SKM-1 (cell line): ENCODE data around the gene SETD9.
A peak's percentile ranks its signal among the peaks of the same experiment; 100 is the strongest.

Experiments
- DNase-seq: peaks from one replicate; lab custom pipeline; 2025; ENCODE audit not compliant: unreplicated experiment; lab: John Stamatoyannopoulos, UW

The SETD9 gene, protein sequence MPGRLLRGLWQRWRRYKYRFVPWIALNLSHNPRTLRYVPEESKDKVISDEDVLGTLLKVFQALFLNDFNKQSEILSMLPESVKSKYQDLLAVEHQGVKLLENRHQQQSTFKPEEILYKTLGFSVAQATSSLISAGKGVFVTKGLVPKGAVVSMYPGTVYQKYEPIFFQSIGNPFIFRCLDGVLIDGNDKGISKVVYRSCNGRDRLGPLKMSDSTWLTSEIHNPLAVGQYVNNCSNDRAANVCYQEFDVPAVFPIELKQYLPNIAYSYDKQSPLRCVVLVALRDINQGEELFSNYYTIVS

DNA sequence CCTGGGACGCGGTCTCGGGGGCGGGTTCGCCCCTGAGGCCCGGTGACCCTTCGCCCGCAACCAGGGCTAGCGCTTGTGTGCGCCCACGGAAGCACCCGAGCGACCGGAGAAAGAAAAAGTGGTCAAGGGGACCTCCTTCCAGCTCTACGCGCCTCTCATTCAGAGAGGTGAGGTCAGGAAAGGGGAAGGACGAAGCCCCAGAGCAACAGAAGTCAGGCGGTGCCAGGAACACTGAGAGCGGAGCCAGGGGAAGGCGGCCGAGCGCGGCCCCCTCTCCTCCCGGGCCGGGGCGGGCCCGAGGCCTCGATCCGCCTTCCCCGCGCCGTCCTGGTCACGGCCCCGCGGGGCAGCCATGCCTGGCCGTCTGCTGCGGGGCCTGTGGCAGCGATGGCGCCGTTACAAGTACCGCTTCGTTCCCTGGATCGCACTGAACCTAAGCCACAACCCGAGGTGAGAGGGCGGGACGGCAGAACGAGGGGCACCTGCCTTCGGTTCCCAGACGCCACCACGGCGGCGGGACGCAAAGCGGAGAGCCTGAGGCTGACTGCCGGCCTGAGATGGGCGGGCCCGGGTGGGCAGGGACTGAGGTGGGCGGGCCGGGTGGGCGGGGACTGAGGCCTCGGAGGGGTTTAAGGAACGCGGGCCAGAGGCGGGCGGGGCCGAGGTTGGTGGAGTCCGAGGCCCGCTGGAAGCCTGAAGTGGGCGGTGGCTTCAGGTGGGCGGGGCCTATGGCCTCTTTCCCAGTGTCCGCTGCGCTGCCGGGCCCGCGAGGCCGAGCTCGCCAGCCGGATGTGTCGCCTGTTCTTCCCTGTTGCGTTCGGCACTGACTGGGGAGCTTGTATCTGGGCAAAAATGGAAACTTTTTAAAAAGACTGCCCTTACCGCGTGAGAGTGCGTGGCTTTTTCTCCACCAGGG is at the start of gene SETD9:
Gene SETD9, plus strand, starts transcription at position 303 of the 916 bp plus-strand sequence. Its CDS starts 50 bp downstream, at position 353.
- DNase-seq = peak; percentile 88

DNA sequence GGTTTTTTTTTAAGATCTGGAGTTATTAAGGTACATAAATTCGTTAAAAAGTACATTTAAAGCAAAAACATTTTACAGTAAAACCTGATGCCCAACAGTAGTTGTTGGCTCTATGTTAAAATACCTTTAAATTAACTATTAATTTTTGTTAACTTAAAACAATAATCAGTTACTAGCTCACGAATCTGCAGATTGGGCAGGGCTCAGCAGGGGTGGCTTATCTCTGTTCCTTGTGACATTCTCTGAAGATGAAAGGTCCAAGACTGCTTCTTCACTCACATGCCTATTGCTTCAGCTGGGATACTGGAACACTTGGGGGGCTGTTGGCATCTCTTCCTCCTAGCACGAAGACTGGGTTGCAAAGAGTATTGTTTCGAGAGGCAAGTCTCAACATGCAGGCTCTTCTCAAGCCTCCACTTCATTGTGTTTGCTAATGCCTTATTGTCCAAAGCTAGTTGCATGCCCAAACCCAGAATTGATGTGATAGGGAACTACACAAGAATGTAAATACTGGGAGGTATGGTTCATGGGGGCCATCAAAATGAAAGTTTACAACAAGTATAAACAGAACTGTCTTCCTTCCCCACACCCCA is 47.4 kb upstream of the SETD9 start:
- DNase-seq = no peak

DNA sequence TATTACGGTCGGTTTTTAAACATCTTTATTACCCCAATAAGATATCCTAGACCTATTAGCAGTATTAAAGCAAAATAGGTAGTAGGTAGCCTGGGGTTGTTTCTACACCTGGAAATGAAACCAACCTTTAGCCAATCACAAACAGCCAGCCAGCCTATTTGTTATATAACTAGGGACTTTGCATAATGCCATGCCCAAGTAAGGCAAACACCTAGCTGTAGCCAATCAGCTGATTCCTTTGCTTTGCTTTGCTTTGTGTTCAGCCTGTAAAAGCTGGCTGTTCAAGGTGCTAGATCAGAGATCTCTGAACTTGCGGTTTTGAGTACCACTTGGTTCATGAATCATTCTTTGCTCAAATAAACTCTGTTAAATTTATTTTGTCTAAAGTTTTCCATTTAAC is 46.5 kb upstream of the SETD9 start:
- no peak for DNase-seq

DNA sequence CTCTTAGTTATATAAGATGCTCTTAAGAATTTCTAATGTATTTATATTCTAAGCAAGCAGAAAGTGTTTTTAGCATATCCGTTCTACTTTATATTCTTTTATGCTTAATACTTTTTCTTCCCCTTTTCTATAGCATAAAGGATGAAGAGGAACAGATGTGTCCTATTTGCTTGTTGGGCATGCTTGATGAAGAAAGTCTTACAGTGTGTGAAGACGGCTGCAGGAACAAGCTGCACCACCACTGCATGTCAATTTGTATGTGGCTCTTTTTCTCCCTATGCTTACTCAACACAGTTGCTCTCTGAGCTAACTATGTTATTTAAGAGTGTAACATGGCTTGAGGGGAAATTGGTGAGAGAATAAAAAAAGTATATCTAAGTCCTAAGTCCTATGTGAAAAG is 37.6 kb upstream of the SETD9 start:
- no peak for DNase-seq

DNA sequence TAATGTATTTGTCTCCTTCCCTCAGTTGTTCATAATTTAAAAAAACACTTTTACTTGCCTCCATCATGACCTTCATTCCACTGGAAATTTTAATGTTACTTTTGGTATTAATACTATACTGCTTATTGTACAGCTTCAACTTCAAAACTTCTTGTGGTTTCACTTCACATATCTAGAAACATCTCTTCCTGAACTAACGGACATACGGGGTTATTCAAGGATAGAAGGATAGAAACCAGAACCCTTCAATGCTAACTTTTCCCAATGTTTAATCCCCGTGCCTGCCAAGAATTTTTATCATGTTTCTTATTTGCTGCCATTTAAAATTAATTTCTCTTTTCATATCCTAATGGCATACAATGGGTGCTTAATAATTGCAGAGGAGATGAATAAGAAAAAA is 36.3 kb upstream of the SETD9 start:
- DNase-seq = no peak

DNA sequence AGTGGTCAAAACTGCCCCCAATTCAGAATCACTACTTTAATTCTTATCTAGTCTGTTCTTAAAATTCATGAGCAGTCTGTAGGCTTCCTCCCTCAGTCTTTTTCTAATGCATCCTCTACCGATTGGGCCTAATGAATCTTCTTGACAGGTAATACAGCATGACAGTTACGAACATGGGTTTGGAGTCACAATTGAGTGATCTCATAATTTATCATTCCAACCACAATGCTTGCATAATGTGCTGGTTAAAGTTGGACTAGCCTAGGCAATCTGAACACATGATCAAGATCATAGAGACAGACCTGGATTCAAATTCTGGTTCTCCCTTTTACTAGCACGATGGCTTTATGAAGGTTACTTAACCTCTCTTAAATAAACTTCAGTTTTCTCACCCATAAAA is 33.1 kb upstream of the SETD9 start:
- no peak for DNase-seq

DNA sequence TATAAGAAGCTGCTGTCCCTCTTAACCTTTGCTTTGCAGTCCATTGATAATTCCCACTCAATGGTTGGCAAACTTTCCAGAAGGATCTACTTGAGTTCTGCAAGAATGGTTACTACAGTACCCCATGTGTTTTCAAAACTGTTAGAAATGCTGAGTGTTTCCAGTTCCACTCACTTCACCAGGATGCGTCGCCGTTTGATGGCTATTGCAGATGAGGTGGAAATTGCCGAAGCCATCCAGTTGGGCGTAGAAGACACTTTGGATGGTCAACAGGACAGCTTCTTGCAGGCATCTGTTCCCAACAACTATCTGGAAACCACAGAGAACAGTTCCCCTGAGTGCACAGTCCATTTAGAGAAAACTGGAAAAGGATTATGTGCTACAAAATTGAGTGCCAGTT is 27.8 kb upstream of the SETD9 start:
- DNase-seq = no peak

DNA sequence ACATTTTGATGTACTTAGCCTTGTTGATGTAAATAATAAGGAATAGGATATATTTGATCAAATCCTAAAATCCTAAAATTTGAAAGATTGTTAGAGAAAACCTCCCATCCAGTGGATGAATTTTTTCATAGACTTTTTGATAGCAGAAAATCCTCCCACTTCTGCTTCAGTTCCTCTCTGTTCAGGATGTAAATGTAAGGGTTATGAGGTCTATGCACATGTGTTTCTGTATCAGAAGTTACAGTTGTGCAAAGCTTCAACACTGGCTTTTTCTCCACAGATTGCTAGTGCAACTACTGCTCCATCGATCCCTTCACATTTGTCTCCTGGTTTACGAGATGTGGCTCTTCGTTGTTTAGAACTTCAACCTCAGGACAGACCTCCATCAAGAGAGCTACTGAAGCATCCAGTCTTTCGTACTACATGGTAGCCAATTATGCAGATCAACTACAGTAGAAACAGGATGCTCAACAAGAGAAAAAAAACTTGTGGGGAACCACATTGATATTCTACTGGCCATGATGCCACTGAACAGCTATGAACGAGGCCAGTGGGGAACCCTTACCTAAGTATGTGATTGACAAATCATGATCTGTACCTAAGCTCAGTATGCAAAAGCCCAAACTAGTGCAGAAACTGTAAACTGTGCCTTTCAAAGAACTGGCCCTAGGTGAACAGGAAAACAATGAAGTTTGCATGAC is 16.0 kb upstream of the SETD9 start:
- DNase-seq = no peak

DNA sequence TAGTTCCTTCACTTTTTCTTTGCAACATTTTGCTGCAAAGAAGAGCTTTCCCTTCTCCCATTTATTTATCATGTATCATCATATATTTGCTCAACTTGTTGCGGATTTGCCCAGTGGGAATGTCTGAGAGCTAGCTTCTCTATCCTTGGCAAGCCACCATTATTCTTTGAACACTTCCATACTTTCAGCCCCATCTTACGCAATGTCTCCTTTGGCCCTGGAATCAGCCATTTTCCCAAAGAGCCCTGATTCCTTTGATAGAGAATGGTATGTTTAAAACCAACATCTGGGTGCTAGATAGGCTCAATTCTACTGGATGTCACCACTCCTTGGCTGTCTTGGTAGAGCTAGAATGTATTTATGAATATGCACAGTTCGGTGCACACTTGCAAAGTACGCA is 12.6 kb upstream of the SETD9 start:
- DNase-seq = no peak

DNA sequence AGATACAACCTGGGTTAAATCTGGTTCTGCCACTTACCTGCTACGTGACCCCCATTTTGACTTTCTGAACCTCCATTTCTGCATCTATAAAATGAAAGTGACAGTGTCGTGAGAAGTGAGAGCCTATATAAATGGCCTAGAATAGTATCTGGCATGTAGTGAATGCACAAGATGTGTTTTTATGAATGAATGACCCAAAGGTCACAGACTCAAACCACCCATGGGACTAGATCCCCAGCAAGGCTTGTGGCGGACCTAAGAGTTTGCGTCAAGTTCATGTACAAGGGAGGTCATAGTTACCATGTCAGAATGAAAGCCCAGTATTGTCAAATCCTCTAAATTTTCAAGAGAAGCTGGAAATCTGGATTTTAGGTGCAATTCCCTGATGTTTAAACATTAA is 11.2 kb upstream of the SETD9 start:
- no peak for DNase-seq

DNA sequence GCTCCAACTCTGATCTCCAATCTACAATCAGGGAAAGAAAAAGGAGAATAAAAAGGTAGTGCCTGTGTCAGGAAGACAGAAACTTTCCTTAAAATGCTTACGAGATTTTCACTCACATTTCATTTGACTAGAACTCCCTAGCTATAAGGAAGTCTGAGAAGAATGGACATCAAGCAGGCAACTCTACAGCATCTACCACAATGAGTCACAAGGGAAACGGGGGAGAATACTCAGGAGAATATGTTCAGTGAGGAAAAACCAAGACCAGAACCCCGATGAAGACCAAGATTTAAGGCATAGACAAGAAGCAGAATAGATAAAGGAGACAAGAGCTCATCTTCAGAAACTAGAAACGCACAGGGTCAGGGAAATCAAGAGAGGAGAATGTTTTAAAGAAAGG is 9.0 kb upstream of the SETD9 start:
- DNase-seq = no peak

DNA sequence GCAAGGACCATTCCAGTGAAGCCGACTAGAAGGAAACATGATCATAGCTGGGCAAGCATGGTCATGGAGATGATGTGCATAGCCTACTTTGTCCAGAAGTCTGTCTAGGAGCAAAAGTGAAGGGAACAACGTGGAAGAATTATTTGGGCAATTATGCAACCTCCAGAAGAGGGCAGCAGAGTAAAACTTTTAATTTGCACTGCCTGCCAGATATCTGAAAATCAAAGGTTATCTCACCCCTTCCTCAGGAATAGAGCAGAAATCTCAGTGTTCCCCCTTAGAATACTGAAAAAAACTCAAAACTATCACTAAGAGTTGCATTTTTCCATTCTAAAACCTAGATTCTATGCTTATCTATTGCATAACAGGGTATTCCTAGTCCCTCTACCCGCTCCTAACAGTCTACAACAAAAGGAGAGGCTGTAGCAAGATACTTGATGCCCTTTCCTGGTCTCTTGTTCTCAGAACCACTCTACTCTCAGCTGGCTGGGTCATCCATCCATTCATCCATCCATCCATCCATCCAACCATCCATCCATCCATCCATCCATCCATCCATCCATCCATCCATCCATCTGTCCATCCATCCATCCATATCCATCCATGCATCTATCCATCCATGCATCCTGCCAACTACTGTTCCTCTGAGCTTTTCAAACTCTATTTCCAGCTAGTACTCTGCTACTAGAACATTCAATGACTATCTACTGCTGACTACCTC is 8.4 kb upstream of the SETD9 start:
- DNase-seq = peak; percentile 41

DNA sequence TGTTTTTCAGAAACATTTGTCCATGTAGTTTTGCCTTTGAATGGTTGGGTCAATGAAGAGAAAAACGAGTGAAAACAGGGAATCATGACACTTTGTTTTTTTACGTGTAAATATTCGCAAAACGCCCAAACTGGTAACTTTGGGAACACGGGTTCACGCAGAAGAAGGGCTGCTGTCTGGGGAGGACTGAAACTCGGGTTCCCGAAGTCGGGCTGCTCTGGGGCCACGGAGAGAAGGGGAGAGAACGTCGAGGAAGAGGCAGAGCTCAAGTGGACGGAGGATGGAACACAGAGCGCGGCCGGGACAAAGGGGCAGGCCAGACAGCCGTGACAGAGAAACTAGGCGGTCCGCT is 478 bp upstream of the SETD9 start:
- peak; percentile 36 for DNase-seq

DNA sequence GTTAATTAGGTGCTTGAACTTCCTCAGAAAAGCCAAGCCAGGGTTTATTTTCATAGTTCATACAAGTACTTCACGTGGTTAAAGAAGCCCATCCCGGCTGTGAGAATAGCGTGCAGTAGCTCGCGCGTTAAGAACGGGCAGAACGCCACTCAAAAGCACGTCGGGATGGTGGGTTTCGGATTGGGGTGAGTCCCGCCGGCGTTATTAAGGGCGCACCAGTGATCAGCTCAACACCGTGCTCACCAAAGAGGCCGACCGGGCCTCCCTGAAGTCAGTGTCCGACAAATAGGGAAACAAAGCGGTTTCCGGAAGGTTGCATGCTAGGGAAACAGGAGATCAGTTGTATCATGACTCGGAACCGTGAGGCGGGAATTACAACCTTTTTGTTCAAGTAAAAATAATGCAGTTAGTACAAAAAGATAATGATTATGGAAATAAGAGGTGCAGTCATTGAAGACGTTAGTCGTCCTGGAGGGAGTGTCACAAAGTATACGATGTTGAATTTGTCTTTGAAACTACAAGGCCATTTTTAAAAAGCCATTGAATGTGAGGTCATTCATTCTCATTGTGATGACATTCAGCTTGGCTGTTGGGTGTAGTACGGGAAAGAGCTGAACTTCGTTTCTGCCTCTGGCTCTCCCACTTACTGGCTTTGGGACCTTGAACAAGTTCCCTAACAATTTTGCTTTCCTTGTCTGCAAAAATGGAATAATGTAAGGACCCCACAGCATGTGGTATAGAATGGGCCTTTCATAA is 992 bp downstream of the SETD9 start:
- peak; percentile 59 for DNase-seq

DNA sequence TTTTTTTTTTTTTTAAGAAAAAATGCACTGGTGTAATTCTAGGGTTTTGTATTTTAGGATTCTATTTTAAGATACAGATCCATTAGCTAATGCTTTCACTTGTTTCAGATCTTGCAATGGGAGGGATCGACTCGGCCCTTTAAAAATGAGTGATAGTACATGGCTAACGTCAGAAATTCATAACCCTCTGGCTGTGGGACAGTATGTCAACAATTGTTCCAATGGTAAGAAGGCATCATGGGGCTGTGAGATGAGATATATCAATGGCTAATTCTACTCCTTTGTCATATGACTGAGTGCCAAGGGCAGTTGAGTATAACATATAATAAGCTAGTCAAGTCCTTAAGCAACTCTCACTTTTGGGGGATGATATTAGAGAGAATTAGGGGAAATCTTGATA is 4.4 kb downstream of the SETD9 start:
- DNase-seq = no peak

DNA sequence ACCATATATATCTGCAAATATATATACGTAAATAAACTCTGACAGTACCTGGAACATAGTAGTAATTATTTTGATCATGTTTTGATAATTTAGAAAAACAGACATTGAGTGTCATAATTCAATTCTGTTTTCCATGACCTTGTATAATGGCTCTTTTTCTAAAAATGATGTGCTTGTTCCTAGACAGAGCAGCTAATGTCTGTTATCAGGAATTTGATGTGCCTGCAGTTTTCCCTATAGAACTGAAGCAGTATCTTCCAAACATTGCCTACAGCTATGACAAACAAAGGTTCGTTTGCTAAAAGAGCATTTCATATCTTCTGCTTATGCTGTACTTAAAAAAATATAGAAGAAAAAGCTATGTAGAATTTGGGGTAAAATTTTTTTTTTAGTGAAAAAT is 5.3 kb downstream of the SETD9 start:
- DNase-seq = no peak

DNA sequence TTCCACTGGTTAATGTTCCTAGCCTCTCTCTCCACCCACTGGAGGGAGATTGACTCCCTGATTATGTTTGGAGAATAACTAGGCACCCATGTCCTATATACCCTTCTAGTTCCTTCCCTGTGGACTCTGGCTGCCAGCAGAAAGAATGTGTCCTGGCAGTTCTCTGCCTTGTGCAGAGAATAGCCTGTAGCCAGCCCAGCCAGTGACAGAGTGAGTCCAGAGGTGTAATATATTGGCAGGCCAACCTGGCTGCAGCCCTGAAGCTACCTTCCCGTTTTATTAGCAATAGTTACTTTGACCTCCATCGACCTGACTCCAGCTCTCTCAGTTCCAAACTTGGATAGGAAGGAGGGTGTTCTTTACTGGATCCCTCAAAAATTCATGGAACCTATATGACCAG is 8.1 kb downstream of the SETD9 start:
- no peak for DNase-seq

DNA sequence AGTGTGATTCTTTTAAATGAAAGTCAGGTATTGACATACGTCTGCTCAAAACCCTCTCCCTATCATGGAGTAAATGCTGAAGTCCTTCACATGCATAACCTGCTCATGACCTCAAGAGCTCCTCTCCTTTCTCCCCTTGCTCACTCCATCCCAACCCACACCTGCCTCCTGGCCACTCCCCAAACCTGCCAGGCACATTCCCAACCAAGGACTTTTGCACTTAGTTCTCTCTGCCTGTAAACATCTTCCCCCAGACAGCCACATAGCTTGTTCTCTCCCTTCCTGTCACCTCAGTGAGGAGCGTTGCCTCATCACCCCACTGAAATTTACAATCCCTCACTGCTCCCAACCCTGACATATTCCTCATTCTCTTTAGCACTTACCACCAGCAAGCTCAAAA is 8.7 kb downstream of the SETD9 start:
- DNase-seq = no peak

DNA sequence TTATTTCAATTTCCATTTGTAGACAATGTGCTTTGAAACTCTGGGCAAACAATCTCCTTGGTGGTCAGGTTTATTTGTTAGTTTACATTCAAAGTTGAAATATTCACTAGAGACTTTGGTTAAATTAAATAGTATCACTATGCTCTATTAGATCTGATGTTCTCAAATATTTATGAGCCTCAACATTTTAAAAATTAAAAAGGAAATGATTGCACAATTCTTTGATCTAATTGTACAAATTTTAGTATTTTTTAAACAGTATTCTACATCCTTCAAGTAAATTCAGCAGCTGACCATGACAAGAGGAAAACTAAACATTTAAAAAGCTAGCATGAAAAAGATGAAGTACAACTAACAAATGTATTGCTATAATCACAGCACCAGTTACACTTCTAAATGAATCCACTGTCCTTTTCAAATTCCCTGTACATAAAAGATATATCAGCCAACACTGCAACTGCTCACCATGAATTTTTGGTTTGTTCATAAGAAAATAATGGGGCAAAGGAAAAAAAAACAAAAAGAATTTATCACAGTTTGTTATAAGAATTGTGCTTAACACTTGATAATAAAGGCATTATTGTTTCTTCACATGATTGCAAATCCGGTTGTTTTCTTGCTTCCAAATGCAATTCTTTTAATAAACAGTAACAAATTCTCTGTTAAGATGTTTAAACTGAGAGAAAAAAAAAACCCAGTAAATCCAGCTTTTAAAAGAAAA is 10.7 kb downstream of the SETD9 start:
- no peak for DNase-seq
